Dendritic cell treated with granulocyte-macrophage colony-stimulating factor and Interleukin-4, amounts not matched to agents 40 ng/mL and 50 ng/mL, for 4 days (primary cell): Measurements from ENCODE around the gene CERK.
A peak's percentile ranks its signal among the peaks of the same experiment; 100 is the strongest.

ENCODE experiments used
- H3K27ac Mint-ChIP-seq: one replicate; pipeline ENCODE4 v1.8.0; 2022; ENCODE audit warnings: mild to moderate bottlenecking, mixed read lengths
- H3K27me3 Mint-ChIP-seq: one replicate; pipeline ENCODE4 v1.8.0; 2022; ENCODE audit warnings: mild to moderate bottlenecking, mixed read lengths
- H3K36me3 Mint-ChIP-seq: one replicate; pipeline ENCODE4 v1.8.0; 2022; ENCODE audit warnings: low read depth, mixed read lengths
- H3K4me1 Mint-ChIP-seq: one replicate; pipeline ENCODE4 v1.8.0; 2022; ENCODE audit warnings: low read depth, mixed read lengths
- H3K4me3 Mint-ChIP-seq: one replicate; pipeline ENCODE4 v1.8.0; 2022; ENCODE audit warnings: mild to moderate bottlenecking, moderate library complexity, mixed read lengths
- H3K9me3 Mint-ChIP-seq: one replicate; pipeline ENCODE4 v1.8.0; 2022; ENCODE audit warnings: mixed read lengths
- intact Hi-C: fragments of 100-400 bp; cut with micrococcal nuclease; formaldehyde crosslinking; loops from one replicate; pipeline ENCODE4 v1.15.0; 2022

The CERK gene

GRCh38 chr22:46773076-46773475 is 35.0 kb upstream of the CERK start:
- no peaks in the 10 kb centered on the region for H3K27me3 Mint-ChIP-seq
- H3K4me3 Mint-ChIP-seq: peak overlapping the region; percentile 14
- peaks cover 88% of the 10 kb centered on the region for H3K4me1 Mint-ChIP-seq
- H3K9me3 Mint-ChIP-seq: no peaks in the 10 kb centered on the region
- peak overlapping the region; percentile 83 for H3K27ac Mint-ChIP-seq
- intact Hi-C loops: loop anchor here (5.0 kb wide), 1 partner anchor 36 kb away; the partner anchor contains the start of gene CERK
- peaks cover 65% of the 10 kb centered on the region for H3K36me3 Mint-ChIP-seq

GRCh38 chr22:46770726-46771125 is 32.7 kb upstream of the CERK start:
- intact Hi-C loops: loop anchor here (5.0 kb wide), 1 partner anchor 33 kb away; the partner anchor contains the start of gene CERK
- Mint-ChIP-seq H3K27ac (peak overlapping the region; percentile 89), H3K4me1 (peaks cover 85% of the 10 kb centered on the region)

DNA sequence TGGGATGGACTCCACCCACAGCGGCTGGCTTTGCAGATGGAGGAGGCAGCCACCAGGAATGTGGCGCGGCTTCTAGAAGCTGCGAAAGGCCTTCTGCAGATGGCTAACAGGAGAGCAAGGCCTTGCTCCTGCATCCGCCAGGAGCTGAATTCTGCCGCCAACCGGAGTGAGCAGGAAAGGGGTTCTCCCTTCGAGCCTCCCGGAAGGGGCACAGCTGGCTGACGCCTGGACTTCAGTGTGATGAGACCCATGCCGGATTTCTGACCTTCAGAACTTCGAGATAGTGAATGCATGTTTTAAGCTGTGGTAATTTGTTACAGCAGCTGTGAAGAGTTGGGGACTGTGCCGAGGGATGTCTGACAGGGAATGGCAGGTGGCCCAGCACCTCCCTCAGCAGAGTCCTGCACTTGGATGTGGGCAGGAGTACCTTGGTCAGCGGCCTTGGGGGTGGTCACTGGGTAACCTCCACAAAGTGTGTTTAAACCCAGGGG is 32.1 kb upstream of the CERK start:
- peak overlapping the region; percentile 62 for H3K4me3 Mint-ChIP-seq

More at GRCh38 chr22:46770726-46771125, 32.7 kb upstream of the CERK start:
- Mint-ChIP-seq H3K27me3 (no peaks in the 10 kb centered on the region), H3K36me3 (peaks cover 66% of the 10 kb centered on the region), H3K9me3 (no peaks in the 10 kb centered on the region), H3K4me3 (peak overlapping the region; percentile 62)

DNA sequence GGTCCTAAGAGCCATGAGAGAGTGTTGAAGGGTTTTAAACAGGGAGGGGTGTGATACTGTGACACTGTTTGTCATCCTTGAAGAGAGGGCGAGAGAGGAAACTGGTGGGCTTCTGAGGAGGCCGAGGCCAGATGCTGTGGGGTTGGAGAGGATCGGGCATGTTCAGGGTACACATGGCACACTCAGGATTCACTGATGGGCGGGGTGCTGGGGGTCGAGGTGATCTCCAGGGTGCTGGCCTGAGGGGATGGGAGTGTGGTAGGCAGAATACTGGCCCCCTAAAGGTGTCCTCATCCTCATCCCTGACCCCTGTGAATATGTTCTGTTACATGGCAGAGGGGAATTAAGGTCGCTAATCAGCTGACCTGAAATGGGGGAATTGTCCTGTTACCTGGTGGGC is 31.7 kb upstream of the CERK start:
- Mint-ChIP-seq H3K27ac (peak overlapping the region; percentile 89), H3K36me3 (peaks cover 68% of the 10 kb centered on the region), H3K4me1 (peaks cover 85% of the 10 kb centered on the region), H3K27me3 (no peaks in the 10 kb centered on the region), H3K9me3 (no peaks in the 10 kb centered on the region), H3K4me3 (peak overlapping the region; percentile 39)
- intact Hi-C loops: loop anchor here (5.0 kb wide), 1 partner anchor 32 kb away; the partner anchor contains the start of gene CERK

More for the DNA sequence above, 32.1 kb upstream of the CERK start:
- no peaks in the 10 kb centered on the region for H3K9me3 Mint-ChIP-seq
- peaks cover 85% of the 10 kb centered on the region for H3K4me1 Mint-ChIP-seq
- intact Hi-C loops: loop anchor here (5.0 kb wide), 1 partner anchor 33 kb away; the partner anchor contains the start of gene CERK
- H3K36me3 Mint-ChIP-seq: peaks cover 66% of the 10 kb centered on the region
- H3K27me3 Mint-ChIP-seq: no peaks in the 10 kb centered on the region
- H3K27ac Mint-ChIP-seq: peak overlapping the region; percentile 89

DNA sequence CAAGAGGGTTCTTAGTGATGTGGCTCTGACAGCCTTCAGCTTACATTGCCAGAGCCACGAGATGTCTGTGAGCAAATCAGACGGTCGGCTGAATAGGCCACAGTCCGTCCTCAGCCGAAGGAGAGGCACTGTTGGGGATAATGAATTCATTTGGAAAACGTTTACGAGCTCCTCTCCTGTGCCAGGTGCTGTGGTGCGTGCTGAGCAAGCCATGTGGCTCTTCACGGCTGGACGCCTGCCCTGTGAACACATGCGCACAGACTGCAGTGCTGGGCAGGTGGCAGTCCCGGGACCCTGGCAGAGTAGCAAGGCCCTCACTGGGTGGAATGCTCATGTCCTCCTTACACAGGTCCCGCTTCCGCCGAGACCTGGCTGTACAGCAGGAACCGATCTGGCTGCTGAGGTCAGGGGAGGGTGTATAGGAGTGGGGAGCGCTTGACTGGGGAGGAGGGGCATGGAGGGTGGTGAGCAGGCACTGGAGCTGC is 31.2 kb upstream of the CERK start:
- H3K4me1 Mint-ChIP-seq: peaks cover 85% of the 10 kb centered on the region
- peak overlapping the region; percentile 89 for H3K27ac Mint-ChIP-seq
- H3K4me3 Mint-ChIP-seq: peak overlapping the region; percentile 39

DNA sequence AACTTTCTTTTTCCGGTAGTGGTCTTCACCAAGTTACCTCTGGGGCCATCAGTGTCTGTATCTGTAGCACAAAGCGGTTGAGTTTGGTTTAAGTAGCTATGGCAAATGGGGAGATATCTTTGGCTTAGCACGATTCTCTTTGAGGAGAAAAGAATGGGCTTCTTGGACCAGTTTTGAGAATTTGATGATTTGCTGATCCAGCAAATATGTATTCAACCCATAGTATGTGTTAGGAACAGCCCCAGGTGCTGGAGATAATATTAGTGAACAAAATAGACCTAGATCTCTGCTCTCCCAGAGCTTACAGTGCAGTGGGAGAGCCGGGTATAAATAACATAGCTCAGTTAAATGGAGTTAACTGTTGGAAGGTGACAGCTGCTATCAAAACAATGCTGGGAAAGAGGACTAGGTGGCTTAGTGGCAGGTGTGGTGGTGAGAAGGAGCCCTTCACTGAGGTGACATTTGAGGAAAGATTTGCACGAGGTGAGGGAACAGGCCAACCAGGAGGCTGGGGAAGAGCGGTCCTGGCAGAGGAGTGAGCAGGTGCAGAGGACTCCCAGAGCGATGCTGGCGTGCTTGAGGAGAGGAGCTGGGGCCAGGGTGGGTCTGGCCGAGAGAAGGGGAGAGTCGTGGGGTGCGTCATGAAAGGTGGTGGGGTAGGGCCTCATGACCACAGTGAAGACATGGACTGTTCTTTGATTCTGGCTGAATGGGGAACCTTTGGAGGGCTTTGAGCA is 29.4 kb upstream of the CERK start:
- Mint-ChIP-seq H3K36me3 (peaks cover 78% of the 10 kb centered on the region), H3K9me3 (no peaks in the 10 kb centered on the region), H3K4me3 (peak overlapping the region; percentile 43), H3K27ac (peak overlapping the region; percentile 89), H3K4me1 (peaks cover 79% of the 10 kb centered on the region), H3K27me3 (no peaks in the 10 kb centered on the region)
- intact Hi-C loops: no loop called here

More for the DNA sequence above, 31.2 kb upstream of the CERK start:
- Mint-ChIP-seq H3K27me3 (no peaks in the 10 kb centered on the region), H3K36me3 (peaks cover 72% of the 10 kb centered on the region), H3K9me3 (no peaks in the 10 kb centered on the region)
- intact Hi-C loops: no loop called here

DNA sequence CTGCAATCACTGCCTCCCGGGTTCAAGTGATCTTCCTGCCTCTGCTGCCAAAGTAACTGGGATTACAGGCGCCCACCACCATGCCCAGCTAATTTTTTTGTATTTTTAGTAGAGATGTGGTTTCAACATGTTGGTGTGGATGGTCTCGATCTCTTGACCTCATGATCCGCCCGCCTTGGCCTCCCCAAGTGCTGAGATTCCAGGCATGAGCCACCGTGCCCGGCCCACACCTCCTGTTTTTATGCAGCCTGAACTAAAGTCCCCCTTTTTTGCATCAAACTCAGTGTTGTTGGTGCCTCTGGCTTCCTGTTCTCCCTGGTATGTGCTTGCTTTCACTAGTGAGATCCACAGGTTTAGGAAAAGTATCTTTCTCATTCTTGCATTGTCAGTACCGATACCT is 28.6 kb upstream of the CERK start:
- Mint-ChIP-seq H3K4me1 (peaks cover 85% of the 10 kb centered on the region), H3K27me3 (no peaks in the 10 kb centered on the region), H3K9me3 (no peaks in the 10 kb centered on the region), H3K36me3 (peaks cover 85% of the 10 kb centered on the region), H3K27ac (peak overlapping the region; percentile 89), H3K4me3 (peak overlapping the region; percentile 32)
- intact Hi-C loops: no loop called here

DNA sequence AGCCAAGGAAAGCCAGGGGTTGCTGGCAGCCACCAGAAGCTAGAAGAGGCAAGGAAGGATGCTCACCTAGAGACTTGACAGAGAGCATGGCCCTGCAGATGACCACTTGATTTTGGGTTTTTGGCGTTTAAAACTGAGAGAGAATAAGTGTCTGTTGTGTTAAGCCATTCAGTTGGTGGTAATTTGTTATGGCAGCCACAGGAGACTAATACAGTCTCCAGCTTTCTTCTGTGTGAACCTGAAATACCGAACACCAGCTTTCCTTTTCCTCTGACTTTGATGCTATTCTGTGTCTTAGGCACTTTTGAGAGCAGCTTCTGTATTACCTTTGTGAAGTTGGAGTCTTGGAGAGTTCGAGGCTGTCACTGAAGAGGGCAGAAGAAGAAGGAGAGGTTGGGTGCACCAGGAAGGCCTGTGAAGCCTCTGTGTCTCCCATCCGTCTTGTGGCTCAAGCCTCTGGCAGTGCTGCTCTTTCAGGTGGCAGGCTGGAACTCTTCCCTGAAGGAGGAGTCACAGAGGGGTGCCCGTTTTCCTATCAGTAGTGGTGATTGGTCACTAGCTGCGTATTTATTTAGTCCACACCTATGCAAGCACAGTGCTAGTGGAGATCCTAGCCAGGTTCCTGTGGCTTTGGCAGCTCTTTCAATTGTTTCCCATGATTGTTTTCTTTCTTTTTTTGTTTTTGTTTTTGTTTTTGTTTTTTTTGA is 26.9 kb upstream of the CERK start:
- intact Hi-C loops: loop anchor here (2.0 kb wide), 1 partner anchor 26 kb away; no protein-coding TSS in a partner anchor
- Mint-ChIP-seq H3K36me3 (peaks cover 86% of the 10 kb centered on the region), H3K4me3 (peak overlapping the region; percentile 95), H3K27me3 (no peaks in the 10 kb centered on the region), H3K4me1 (peaks cover 85% of the 10 kb centered on the region), H3K27ac (peak overlapping the region; percentile 89), H3K9me3 (no peaks in the 10 kb centered on the region)

- intact Hi-C loops: loop anchor here (2.0 kb wide), 1 partner anchor 27 kb away; no protein-coding TSS in a partner anchor
- Mint-ChIP-seq H3K4me3 (peak overlapping the region; percentile 95), H3K4me1 (peaks cover 78% of the 10 kb centered on the region)
These were observed 26.2 kb upstream of the CERK start for GRCh38 chr22:46764140-46764680.

GRCh38 chr22:46763051-46763705 is 25.1 kb upstream of the CERK start:
- peaks cover 69% of the 10 kb centered on the region for H3K36me3 Mint-ChIP-seq
- no peaks in the 10 kb centered on the region for H3K9me3 Mint-ChIP-seq
- peak overlapping the region; percentile 89 for H3K27ac Mint-ChIP-seq
- peak overlapping the region; percentile 95 for H3K4me3 Mint-ChIP-seq
- H3K27me3 Mint-ChIP-seq: no peaks in the 10 kb centered on the region
- intact Hi-C loops: no loop called here
- peaks cover 79% of the 10 kb centered on the region for H3K4me1 Mint-ChIP-seq

More at GRCh38 chr22:46764140-46764680, 26.2 kb upstream of the CERK start:
- no peaks in the 10 kb centered on the region for H3K27me3 Mint-ChIP-seq
- peak overlapping the region; percentile 89 for H3K27ac Mint-ChIP-seq
- peaks cover 79% of the 10 kb centered on the region for H3K36me3 Mint-ChIP-seq
- no peaks in the 10 kb centered on the region for H3K9me3 Mint-ChIP-seq

DNA sequence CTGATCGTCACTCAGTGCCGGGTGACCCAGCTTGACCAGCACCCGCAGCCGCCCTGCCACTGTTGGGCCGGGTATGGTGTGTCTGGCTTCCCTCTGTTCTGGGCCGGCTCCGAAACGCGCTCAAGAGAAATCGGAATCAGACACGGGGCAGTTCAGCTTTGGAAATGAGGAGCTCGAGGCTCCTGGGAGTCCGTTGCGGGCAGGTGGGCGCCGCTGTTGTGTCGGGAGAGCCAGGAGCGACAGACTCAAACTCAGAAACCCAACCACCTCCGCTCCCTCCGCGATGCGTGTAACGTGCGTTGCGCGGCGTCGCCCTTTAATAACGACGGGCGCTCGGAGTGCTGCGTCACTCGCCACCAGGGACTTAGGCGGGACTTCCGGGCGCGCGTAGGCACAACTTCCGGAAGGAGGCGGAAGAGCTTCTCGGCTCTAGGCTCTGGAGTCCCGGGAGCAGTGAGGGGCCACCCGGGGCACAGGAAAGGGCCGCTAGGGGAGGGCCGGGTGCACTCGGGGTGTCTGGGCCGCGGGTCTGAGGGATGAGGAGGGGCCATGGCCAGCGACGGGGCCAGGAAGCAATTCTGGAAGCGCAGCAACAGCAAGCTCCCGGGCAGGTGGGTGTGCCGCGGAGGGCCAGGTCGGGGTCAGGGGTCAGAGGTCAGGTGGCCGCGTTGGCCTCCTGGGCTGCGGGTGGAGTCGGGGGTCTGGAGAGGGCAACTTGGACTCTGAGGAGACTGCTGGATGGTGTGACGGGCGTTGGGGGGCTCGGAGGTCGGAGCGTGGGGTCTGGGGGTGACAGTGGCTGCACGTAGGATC is 24.4 kb upstream of the CERK start, which contains the start of gene TBC1D22A:
Gene TBC1D22A, plus strand, starts transcription at position 413 of the 813 bp plus-strand sequence. Its CDS starts 137 bp downstream, at position 550.
- no peaks in the 10 kb centered on the region for H3K27me3 Mint-ChIP-seq
- no peaks in the 10 kb centered on the region for H3K9me3 Mint-ChIP-seq
- H3K4me1 Mint-ChIP-seq: peaks cover 79% of the 10 kb centered on the region
- intact Hi-C loops: no loop called here
- H3K4me3 Mint-ChIP-seq: peak within 1 kb of the TSS; percentile 95
- H3K36me3 Mint-ChIP-seq: peaks cover 62% of the 10 kb centered on the region
- peak within 1 kb of the TSS; percentile 89 for H3K27ac Mint-ChIP-seq

- H3K27me3 Mint-ChIP-seq: no peaks in the 10 kb centered on the region
- H3K4me3 Mint-ChIP-seq: peak overlapping the region; percentile 95
- H3K9me3 Mint-ChIP-seq: peaks cover 3% of the 10 kb centered on the region
- peaks cover 54% of the 10 kb centered on the region for H3K36me3 Mint-ChIP-seq
- H3K27ac Mint-ChIP-seq: peak overlapping the region; percentile 89
- H3K4me1 Mint-ChIP-seq: peaks cover 79% of the 10 kb centered on the region
- intact Hi-C loops: no loop called here
These were observed 23.6 kb upstream of the CERK start for GRCh38 chr22:46761539-46762237.
